Activated gamma-delta T cell (primary cell): ENCODE measurements around the gene TRIM17.

ENCODE experiments used
- DNase-seq: peaks from one replicate; lab custom pipeline; 2025; lab: John Stamatoyannopoulos, UW
- total RNA-seq, 2 donors: gene quantifications; one replicate each; lab custom pipeline; 2026; lab: John Stamatoyannopoulos, UW

Gene TRIM17, protein sequence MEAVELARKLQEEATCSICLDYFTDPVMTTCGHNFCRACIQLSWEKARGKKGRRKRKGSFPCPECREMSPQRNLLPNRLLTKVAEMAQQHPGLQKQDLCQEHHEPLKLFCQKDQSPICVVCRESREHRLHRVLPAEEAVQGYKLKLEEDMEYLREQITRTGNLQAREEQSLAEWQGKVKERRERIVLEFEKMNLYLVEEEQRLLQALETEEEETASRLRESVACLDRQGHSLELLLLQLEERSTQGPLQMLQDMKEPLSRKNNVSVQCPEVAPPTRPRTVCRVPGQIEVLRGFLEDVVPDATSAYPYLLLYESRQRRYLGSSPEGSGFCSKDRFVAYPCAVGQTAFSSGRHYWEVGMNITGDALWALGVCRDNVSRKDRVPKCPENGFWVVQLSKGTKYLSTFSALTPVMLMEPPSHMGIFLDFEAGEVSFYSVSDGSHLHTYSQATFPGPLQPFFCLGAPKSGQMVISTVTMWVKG
- total RNA-seq = 1.4 to 4.0 reads per million in 2 donors

- no peak for DNase-seq
Observed at GRCh38 chr1:228416217-228416933, at the start of gene TRIM17. TSS of gene TRIM17 (minus strand) at chr1:228416861. CDS start at chr1:228415072, 1,789 bp downstream.

GRCh38 chr1:228465571-228466146 is 49.0 kb upstream of the TRIM17 start:
- no peak for DNase-seq

- DNase-seq = no peak
Observed at GRCh38 chr1:228465141-228465540, 48.5 kb upstream of the TRIM17 start.

- peak; percentile 67 for DNase-seq
Observed at GRCh38 chr1:228464487-228464983, 47.9 kb upstream of the TRIM17 start.

DNA sequence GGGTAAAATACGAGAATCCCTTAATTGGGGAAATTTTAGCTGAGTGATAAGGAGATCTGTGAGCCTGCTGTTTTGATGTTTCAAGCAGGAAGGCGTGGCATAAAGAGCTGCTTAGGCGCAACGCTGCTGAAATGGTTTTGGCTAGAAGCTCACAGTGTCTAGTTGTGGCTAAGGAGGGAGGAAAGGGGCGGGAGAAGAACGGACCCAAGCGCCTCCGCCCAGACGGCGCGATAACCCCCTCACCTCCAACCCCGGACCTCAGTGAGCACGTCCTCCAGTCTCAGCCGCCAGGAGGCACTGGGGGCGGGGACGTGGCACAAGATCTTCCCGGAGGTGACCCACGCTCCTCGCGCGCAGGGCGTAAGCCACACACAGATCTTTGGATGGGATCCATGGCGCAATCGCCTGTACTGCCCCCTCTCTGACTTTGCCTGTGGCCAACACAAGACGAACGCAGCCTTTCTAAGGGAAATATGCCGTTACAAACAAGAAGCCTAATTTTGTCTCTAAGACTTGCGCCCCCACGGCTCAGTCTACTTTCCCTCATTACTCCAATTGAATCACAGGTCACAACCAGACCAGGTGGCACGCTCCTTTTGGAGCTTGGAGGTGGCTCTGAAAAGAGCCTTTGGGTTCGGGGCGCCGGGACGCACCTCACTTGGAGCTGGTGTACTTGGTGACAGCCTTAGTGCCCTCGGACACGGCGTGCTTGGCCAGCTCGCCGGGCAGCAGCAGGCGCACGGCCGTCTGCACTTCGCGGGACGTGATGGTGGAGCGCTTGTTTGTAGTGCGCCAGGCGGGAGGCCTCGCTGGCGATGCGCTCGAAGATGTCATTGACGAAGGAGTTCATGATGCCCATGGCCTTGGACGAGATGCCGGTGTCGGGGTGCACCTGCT is 47.1 kb upstream of the TRIM17 start:
- peak; percentile 25 for DNase-seq

DNA sequence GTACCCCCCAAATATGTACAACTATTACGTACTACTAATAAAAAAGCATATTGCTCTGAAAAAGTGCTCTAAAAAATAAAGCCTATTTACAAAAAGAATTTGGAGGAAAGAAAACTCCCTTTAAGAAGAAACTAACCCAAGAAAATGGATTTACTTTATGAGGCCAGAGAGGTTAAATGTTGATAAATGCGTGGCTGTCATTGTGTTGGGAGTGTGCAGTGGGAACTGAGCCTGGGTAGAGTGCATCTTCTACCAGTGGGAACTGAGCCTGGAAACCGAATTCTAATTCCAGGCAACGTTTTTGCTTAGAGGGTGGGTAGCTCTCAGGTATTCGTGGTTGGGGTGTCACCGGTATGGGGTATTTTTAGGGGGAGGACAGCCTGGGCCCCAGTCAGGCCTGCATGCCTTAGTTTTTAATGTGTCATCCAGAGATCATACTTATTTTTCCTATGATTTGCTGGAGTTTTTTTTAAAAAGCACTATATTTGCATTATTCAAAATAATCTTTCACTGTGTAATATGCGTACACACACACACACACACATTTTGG is 46.4 kb upstream of the TRIM17 start:
- DNase-seq = no peak

DNA sequence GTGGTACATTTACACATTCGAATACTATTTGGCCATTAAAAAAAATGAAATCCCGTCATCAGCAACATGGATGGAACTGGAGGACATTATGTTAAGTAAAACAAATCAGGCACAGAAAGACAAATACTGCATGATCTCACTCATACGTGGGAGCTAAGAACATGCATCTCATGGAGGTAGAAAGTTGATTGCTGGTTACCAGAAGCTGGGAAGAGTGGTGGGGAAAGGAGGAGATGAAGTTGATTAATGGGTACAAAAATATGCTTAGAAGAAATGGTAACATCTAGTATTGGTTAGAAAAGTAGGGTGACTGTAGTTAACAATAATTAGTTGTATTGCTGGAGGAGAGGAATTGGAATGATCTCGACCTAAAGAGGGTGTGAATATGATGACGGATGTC is 45.9 kb upstream of the TRIM17 start:
- no peak for DNase-seq

GRCh38 chr1:228460821-228461220 is 44.2 kb upstream of the TRIM17 start:
- no peak for DNase-seq

DNA sequence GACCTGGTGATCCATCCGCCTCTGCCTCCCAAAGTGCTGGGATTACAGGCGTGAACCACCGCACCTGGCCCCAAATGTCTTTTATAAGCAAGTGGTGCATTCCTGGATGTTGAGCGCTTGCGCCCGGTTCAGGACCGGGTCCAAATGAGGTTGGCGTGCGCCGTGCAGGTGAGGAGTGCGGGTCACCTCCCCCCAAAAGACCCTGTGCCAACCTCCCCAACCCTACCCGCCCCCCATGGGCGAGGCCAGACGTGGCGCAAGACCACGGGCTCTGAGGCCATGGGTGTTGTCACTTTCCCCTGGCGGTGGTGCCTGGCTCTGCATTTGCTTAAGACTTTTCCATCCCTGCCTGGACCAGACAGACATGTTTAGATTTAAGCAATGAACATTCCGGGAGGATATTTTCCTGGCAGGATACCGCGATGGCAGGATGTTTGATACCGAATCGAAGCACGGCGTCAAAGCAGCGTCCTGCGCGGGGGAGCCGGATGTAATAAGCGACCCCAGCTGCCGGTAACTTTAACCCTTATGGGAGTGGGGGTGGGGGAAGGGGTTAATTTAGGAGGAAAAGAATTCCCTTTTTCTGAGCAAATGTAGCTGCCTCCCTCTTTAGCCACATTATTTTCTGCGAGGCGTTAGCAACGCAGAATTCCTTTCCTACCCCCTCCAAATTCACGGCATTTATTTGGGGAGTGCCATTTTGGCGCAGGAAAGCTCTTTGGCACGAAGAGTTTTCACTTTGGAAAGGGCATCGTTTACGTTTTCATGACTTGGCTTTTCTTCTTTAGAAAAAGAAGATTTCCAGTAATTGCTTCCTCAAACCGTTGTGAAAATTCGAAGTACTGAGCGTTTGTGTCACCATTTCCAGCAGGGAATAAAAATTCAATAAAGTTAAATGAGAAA is 42.7 kb upstream of the TRIM17 start:
- no peak for DNase-seq

DNA sequence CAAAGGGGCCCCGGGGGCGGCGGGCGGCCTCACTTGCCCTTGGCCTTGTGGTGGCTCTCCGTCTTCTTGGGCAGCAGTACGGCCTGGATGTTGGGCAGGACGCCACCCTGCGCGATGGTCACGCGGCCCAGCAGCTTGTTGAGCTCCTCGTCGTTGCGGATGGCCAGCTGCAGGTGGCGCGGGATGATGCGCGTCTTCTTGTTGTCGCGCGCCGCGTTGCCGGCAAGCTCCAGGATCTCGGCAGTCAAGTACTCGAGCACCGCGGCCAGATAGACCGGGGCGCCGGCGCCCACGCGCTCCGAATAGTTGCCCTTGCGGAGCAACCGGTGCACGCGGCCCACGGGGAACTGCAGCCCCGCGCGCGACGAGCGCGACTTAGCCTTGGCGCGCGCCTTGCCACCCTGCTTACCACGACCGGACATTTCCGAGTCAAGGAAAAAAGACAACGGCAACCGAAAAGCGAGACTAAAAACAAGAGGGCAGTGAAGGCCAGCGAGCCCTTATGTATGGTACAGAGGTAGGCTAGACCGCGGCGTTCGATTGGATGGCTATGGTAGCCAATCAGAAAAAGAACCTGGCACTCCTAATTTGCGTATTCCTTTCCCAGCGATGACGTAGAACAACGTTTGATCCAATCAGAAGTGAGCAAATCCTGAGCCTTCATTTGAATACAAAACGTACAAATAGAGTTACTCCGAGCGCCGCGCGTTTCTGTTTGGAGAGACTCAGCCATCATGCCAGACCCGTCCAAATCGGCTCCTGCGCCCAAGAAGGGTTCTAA is 40.9 kb upstream of the TRIM17 start:
- peak; percentile 65 for DNase-seq

- DNase-seq = no peak
Observed at GRCh38 chr1:228457017-228457395, 40.3 kb upstream of the TRIM17 start.

- no peak for DNase-seq
Observed at GRCh38 chr1:228456252-228457016, 39.8 kb upstream of the TRIM17 start.

DNA sequence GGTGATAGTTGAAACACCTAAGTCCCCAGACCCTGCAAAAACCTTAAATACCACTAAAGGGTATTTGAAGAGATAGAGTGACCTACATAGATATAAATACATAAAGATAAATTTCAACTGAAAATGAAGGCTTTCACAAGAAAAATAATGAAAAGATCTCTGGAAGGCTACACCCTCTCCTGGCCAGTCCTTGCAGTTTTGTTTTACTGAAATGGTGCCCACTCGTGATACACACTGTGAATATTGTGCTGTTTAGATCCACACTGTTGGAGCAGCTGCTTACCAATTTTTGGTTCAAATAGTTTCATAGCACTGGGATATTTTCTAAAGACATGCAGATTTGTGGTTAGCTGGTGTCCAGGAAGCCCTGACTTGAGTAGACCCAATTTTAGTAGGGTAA is 39.1 kb upstream of the TRIM17 start:
- DNase-seq = no peak

GRCh38 chr1:228454238-228454637 is 37.6 kb upstream of the TRIM17 start:
- DNase-seq = no peak

DNA sequence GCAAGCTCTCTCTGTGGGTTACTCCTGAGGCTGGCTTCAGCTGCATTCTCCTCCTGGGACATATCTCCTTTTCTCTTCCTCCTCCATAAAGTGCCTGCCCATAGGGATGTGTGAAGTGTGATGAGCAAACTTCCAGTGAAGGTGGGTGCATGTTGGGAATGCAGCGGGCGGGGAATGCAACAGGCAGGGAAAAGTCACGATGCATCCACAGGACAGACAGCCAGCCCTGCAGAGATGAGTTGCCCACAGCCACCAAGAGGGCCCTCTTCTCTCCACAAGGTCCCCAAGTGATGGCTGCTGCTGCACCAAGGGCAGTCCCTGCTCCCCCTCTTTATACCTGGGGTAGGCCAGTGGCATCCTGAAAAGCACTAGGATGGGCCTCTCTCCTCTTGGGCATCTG is 37.0 kb upstream of the TRIM17 start:
- DNase-seq = no peak

DNA sequence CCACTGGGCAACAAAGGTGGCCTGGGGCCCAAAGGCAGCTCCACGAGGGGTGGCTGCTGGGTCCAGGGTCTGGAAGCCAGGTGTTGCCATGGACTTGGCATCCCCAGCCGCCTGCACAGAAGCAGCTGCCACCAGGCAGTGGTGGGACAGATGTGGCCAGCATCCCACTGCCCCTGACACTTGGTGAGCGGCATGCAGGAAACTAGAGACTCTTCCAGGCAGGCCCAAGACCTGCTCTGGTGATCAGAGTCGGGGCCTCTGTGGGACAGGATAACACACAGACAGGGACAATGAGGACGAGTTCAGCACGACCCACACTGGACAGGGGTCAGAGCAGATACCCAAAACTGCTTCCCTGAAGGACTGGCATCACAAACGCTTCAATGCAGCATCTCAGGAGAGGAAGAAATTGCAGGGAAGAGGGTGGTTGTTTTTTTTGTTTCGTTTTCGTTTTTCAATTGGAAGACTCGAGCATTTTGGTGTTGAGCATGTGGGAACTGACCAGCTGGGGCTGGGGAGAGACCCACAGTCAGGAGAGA is 36.4 kb upstream of the TRIM17 start:
- no peak for DNase-seq

DNA sequence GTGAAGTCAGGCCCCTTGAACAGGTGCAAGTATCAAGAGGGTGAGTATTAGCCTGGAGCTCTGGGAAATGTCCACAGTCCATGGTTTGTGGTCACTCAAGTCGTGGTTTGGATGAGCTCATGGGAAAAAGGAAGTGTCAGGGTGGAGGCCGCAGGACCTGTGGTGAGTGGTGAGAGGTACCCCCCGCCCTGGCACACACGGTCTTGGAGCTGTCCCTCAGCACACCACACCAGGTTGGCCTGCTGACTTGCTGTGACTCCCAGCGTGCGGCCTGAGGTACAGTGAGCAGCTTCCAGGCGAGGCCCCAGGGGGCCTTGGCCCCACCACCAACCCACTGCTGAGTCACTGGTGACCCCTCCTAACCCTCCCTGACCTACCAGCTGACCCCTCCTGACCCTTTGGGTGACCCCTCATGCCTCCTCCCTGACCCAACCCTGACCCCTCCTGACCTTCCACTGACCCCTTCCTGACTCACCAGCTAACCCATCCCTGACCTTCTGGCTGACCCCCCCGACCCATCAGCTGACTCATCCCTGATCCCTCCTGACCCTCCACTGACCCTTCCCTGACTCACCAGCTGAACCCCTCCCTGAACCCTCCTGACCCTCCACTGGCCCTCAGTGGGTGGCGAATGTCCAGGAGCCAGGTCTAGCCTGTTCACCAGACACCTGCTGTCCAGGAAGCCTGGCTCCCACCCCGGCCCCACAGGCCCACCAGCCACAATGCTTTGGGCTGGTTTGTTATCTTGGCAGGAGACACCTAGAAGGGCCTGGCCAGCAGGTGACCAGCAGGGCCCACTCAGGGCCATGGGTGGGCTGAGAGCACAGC is 35.7 kb upstream of the TRIM17 start:
- no peak for DNase-seq
